Activated T-helper 1 cell treated with Interleukin-2 at 50 U/mL for 16 hours (primary cell): Measurements from ENCODE around the gene LRMDA.

ENCODE experiments used
- DNase-seq: peaks from one replicate; pipeline ENCODE4 v3.0.0-alpha.2; 2020; ENCODE audit warnings: low read depth

Gene LRMDA

GRCh38 chr10:75431180-75432111 is at the start of gene LRMDA:
TSS of gene LRMDA (plus strand) at chr10:75431624.
- DNase-seq: no peak

GRCh38 chr10:75386128-75386527 is 45.3 kb upstream of the LRMDA start:
- DNase-seq: no peak

GRCh38 chr10:75388082-75388481 is 43.3 kb upstream of the LRMDA start:
- DNase-seq: no peak

- DNase-seq: no peak
Measured at GRCh38 chr10:75390178-75390577, 41.2 kb upstream of the LRMDA start.

GRCh38 chr10:75392271-75392670 is 39.2 kb upstream of the LRMDA start:
- DNase-seq: no peak

- DNase-seq: no peak
Measured at GRCh38 chr10:75392744-75393143, 38.7 kb upstream of the LRMDA start.

GRCh38 chr10:75394221-75394620 is 37.2 kb upstream of the LRMDA start:
- DNase-seq: no peak

- no peak for DNase-seq
Measured at GRCh38 chr10:75395066-75395931, 36.1 kb upstream of the LRMDA start.

GRCh38 chr10:75395932-75396630 is 35.3 kb upstream of the LRMDA start:
- DNase-seq: no peak

- no peak for DNase-seq
Measured at GRCh38 chr10:75396631-75397495, 34.6 kb upstream of the LRMDA start.

GRCh38 chr10:75397496-75398199 is 33.8 kb upstream of the LRMDA start:
- no peak for DNase-seq

- DNase-seq: no peak
Measured at GRCh38 chr10:75398200-75398691, 33.2 kb upstream of the LRMDA start.

- DNase-seq: no peak
Measured at GRCh38 chr10:75398692-75399460, 32.5 kb upstream of the LRMDA start.

- DNase-seq: no peak
Measured at GRCh38 chr10:75399461-75400162, 31.8 kb upstream of the LRMDA start.

GRCh38 chr10:75400163-75400770 is 31.2 kb upstream of the LRMDA start:
- DNase-seq: no peak

- DNase-seq: no peak
Measured at GRCh38 chr10:75400771-75401568, 30.5 kb upstream of the LRMDA start.

- DNase-seq: no peak
Measured at GRCh38 chr10:75401569-75402485, 29.6 kb upstream of the LRMDA start, which contains the start of gene ZNF503. TSS of gene ZNF503 (minus strand) at chr10:75401764. CDS start at chr10:75401419, 345 bp downstream.
